HG03521 (cell line): ENCODE results near the gene EVI5L.

Source experiments
- ATAC-seq: cut with Tn5 transposase; IDR thresholded peaks from one replicate; pipeline ENCODE4 v1.9.1; 2021; ENCODE audit warnings: mild to moderate bottlenecking, moderate library complexity; ENCODE audit not compliant: unreplicated experiment

Gene EVI5L

DNA sequence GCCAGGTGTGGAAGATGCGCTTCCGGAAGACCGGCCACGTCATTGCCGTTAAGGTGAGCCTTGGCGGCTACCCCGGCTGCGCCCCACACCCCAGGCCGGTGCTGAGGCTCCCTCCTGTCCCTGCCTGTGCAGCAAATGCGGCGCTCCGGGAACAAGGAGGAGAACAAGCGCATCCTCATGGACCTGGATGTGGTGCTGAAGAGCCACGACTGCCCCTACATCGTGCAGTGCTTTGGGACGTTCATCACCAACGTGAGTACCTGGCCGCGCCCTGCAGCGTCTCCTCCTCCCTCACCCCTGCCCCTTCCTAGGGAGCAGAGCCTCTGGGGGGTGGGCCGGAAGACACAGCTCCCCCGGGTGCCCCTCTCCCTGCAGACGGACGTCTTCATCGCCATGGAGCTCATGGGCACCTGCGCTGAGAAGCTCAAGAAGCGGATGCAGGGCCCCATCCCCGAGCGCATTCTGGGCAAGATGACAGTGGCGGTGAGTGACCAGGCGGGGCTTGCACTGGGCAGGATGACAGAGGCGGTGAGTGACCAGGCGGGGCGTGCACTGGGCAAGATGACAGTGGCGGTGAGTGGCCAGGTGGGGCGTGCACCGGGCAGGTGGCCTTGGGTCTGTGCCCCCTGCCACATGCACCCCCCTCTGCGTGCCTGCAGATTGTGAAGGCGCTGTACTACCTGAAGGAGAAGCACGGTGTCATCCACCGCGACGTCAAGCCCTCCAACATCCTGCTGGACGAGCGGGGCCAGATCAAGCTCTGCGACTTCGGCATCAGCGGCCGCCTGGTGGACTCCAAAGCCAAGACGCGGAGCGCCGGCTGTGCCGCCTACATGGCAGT lies 80.5 kb downstream of the EVI5L start:
- no peak for ATAC-seq

- ATAC-seq, result no peak
These were observed 81.6 kb downstream of the EVI5L start for GRCh38 chr19:7911508-7912143.

GRCh38 chr19:7912144-7912696 lies 82.2 kb downstream of the EVI5L start:
- no peak for ATAC-seq

DNA sequence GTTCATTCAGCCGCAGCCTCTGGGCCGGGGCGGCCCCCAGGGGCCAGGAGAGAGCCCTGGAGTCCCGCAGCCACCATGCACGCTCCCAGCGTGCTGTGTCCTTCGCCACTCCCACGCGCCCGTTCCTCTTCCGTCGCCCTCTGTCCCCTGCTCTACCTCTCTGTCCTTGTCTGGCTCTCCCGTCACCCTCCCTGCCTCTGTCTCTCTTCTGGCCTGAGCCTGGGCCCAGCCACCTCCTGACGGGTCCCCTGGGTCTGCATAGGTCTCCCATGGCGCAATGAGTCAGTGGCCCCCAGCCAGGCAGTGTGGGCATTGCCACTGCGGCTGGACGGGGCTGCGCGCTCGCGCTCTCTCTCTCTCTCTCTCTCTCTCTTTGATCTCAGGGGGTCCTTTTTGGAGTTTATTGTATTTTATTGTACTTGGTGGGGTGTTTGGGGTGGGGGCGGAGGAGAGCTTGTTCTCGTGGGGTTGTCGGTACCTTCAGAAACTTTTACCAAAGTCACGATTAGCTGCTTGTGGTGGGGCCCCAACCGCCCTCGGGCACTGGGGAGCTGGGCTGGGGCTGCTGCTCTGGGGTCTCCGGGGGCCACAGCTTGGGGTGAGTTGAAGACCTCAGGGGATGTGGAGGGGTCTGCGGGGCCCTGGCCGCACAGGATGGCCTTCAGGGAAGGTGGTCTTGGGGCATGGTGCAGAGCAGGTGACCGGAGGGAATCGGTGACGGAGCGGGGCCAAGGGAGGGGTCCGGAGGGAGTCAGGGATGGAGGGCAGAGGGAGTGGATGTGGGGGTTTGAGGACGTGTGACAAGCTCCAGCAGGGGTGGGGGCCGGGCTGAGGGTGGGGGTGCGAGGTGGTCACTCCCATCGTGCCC lies 82.9 kb downstream of the EVI5L start:
- no peak for ATAC-seq

- ATAC-seq, result no peak
These were observed 83.6 kb downstream of the EVI5L start for GRCh38 chr19:7913652-7914051.

DNA sequence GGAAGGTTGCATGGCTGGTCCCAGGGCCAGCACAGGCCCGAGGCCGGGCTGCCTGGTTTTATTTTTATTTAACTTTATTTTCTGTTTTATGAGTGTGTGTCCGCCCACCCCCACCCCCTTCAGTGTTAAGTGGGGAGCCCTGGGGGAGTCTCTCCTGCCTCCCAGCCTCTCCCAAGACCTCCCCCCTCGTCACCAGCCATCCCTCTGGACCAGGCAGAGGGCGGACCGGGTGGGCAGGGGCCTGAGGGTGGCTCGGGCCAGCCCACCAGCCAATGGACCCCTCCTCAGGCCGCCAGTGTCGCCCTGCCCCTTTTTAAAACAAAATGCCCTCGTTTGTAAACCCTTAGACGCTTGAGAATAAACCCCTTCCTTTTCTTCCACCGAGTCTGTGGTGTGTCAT lies 84.1 kb downstream of the EVI5L start:
- ATAC-seq, result no peak
